ENCODE results near the gene TECTA.

DNA sequence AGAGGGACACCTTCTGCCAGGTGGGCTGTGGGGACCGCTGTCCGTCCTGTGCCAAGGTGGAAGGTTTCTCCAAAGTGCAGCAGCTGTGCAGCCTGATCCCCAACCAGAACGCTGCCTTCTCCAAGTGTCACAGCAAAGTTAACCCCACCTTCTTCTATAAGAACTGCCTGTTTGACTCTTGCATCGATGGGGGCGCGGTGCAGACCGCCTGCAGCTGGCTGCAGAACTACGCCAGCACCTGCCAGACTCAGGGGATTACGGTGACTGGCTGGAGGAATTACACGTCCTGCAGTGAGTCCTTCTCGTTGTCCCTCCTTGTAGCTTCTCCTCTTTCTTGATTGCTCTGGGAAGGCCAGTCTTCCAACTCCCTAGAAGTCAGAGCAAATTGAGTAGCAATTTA lies 44.8 kb downstream of the TECTA start:
- TF ChIP-seq, protein P1, sequence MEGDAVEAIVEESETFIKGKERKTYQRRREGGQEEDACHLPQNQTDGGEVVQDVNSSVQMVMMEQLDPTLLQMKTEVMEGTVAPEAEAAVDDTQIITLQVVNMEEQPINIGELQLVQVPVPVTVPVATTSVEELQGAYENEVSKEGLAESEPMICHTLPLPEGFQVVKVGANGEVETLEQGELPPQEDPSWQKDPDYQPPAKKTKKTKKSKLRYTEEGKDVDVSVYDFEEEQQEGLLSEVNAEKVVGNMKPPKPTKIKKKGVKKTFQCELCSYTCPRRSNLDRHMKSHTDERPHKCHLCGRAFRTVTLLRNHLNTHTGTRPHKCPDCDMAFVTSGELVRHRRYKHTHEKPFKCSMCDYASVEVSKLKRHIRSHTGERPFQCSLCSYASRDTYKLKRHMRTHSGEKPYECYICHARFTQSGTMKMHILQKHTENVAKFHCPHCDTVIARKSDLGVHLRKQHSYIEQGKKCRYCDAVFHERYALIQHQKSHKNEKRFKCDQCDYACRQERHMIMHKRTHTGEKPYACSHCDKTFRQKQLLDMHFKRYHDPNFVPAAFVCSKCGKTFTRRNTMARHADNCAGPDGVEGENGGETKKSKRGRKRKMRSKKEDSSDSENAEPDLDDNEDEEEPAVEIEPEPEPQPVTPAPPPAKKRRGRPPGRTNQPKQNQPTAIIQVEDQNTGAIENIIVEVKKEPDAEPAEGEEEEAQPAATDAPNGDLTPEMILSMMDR (IDR thresholded peaks at IDR 0.05; ENCODE audit: low read depth, low read length, poor library complexity, severe bottlenecking) = no peak
- TF ChIP-seq EZH2phosphoT487 (IDR thresholded peaks at IDR 0.05; ENCODE audit: borderline replicate concordance, low read length) = no peak

All from DOHH2 (cell line).